GM12801 (cell line): ENCODE measurements around the gene APOC1.

ENCODE experiments used
- TF ChIP-seq, protein P1 (sequence below): IDR thresholded peaks from one replicate; pipeline ENCODE4 v1.5.1; 2011; ENCODE audit warnings: control low read depth; ENCODE audit not compliant: insufficient read length; ENCODE audit errors: extremely low read depth

The APOC1 gene

DNA sequence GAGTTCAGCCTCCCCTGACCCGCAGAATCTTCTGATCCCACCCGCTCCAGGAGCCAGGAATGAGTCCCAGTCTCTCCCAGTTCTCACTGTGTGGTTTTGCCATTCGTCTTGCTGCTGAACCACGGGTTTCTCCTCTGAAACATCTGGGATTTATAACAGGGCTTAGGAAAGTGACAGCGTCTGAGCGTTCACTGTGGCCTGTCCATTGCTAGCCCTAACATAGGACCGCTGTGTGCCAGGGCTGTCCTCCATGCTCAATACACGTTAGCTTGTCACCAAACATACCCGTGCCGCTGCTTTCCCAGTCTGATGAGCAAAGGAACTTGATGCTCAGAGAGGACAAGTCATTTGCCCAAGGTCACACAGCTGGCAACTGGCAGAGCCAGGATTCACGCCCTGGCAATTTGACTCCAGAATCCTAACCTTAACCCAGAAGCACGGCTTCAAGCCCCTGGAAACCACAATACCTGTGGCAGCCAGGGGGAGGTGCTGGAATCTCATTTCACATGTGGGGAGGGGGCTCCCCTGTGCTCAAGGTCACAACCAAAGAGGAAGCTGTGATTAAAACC lies 9.9 kb upstream of the APOC1 start:
- TF ChIP-seq, protein P1, sequence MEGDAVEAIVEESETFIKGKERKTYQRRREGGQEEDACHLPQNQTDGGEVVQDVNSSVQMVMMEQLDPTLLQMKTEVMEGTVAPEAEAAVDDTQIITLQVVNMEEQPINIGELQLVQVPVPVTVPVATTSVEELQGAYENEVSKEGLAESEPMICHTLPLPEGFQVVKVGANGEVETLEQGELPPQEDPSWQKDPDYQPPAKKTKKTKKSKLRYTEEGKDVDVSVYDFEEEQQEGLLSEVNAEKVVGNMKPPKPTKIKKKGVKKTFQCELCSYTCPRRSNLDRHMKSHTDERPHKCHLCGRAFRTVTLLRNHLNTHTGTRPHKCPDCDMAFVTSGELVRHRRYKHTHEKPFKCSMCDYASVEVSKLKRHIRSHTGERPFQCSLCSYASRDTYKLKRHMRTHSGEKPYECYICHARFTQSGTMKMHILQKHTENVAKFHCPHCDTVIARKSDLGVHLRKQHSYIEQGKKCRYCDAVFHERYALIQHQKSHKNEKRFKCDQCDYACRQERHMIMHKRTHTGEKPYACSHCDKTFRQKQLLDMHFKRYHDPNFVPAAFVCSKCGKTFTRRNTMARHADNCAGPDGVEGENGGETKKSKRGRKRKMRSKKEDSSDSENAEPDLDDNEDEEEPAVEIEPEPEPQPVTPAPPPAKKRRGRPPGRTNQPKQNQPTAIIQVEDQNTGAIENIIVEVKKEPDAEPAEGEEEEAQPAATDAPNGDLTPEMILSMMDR, result no peak

DNA sequence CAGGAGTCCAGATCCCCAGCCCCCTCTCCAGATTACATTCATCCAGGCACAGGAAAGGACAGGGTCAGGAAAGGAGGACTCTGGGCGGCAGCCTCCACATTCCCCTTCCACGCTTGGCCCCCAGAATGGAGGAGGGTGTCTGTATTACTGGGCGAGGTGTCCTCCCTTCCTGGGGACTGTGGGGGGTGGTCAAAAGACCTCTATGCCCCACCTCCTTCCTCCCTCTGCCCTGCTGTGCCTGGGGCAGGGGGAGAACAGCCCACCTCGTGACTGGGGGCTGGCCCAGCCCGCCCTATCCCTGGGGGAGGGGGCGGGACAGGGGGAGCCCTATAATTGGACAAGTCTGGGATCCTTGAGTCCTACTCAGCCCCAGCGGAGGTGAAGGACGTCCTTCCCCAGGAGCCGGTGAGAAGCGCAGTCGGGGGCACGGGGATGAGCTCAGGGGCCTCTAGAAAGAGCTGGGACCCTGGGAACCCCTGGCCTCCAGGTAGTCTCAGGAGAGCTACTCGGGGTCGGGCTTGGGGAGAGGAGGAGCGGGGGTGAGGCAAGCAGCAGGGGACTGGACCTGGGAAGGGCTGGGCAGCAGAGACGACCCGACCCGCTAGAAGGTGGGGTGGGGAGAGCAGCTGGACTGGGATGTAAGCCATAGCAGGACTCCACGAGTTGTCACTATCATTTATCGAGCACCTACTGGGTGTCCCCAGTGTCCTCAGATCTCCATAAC lies 8.8 kb upstream of the APOC1 start, which contains the start of gene APOE:
Gene APOE (plus strand): TSS at position 360 of the 724 bp plus-strand sequence. CDS start 829 bp downstream, outside the sequence.
- TF ChIP-seq, protein P1, result no peak

DNA sequence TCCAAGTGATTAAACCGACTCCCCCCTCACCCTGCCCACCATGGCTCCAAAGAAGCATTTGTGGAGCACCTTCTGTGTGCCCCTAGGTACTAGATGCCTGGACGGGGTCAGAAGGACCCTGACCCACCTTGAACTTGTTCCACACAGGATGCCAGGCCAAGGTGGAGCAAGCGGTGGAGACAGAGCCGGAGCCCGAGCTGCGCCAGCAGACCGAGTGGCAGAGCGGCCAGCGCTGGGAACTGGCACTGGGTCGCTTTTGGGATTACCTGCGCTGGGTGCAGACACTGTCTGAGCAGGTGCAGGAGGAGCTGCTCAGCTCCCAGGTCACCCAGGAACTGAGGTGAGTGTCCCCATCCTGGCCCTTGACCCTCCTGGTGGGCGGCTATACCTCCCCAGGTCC lies 6.8 kb upstream of the APOC1 start:
- TF ChIP-seq, protein P1, result no peak

DNA sequence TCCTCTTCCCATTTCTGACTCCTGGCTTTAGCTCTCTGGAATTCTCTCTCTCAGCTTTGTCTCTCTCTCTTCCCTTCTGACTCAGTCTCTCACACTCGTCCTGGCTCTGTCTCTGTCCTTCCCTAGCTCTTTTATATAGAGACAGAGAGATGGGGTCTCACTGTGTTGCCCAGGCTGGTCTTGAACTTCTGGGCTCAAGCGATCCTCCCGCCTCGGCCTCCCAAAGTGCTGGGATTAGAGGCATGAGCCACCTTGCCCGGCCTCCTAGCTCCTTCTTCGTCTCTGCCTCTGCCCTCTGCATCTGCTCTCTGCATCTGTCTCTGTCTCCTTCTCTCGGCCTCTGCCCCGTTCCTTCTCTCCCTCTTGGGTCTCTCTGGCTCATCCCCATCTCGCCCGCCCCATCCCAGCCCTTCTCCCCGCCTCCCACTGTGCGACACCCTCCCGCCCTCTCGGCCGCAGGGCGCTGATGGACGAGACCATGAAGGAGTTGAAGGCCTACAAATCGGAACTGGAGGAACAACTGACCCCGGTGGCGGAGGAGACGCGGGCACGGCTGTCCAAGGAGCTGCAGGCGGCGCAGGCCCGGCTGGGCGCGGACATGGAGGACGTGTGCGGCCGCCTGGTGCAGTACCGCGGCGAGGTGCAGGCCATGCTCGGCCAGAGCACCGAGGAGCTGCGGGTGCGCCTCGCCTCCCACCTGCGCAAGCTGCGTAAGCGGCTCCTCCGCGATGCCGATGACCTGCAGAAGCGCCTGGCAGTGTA lies 6.2 kb upstream of the APOC1 start:
- TF ChIP-seq, protein P1, result no peak

DNA sequence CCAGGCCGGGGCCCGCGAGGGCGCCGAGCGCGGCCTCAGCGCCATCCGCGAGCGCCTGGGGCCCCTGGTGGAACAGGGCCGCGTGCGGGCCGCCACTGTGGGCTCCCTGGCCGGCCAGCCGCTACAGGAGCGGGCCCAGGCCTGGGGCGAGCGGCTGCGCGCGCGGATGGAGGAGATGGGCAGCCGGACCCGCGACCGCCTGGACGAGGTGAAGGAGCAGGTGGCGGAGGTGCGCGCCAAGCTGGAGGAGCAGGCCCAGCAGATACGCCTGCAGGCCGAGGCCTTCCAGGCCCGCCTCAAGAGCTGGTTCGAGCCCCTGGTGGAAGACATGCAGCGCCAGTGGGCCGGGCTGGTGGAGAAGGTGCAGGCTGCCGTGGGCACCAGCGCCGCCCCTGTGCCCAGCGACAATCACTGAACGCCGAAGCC lies 5.6 kb upstream of the APOC1 start:
- TF ChIP-seq, protein P1, result no peak

DNA sequence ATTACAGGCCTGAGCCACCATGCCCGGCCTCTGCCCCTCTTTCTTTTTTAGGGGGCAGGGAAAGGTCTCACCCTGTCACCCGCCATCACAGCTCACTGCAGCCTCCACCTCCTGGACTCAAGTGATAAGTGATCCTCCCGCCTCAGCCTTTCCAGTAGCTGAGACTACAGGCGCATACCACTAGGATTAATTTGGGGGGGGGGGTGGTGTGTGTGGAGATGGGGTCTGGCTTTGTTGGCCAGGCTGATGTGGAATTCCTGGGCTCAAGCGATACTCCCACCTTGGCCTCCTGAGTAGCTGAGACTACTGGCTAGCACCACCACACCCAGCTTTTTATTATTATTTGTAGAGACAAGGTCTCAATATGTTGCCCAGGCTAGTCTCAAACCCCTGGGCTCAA lies 4.6 kb upstream of the APOC1 start:
- TF ChIP-seq, protein P1, result no peak

DNA sequence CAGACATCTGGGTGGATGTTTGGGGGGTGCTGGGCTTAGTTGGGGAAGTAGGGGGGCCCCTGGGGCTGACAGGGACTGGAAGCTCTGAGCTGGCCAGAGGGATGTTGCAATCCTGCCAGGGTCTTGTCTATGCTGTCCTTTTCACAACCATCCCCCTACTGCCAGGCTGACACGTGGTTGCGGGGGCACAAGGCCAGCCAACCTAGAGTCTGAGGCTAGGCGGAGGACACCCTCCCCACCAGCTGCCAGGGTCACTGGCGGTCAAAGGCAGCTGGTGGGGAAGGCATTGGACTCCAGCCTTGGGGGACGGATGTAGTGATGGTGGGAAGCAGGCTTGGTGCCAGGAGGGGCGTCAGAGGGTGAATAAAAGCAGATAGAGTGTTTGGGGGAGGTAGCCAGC lies 1.6 kb upstream of the APOC1 start:
- TF ChIP-seq, protein P1, result no peak
